ENCODE results near the gene ABCA2.

ABCA2 gene

GRCh38 chr9:136992819-136993369 is 35.1 kb downstream of the ABCA2 start:
- TF ChIP-seq CTCF (conservative IDR thresholded peaks at IDR 0.05; ENCODE audit: low read depth, low read length): no peak

GRCh38 chr9:136991993-136992818 is 35.8 kb downstream of the ABCA2 start, which contains the start of gene PAXX:
PAXX (plus strand) TSS chr9:136992422; CDS start chr9:136992444, 22 bp downstream.
- no peak for TF ChIP-seq CTCF (conservative IDR thresholded peaks at IDR 0.05; ENCODE audit: low read depth, low read length)
- H3K4me3 ChIP-seq (ENCODE audit: low read length): peak within 1 kb of the TSS; percentile 60
- DNase-seq (ENCODE audit: low read depth): peak; percentile 59

More at GRCh38 chr9:136992819-136993369, 35.1 kb downstream of the ABCA2 start:
- DNase-seq (ENCODE audit: low read depth): no peak
- H3K4me3 ChIP-seq (ENCODE audit: low read length): peak overlapping the region; percentile 60

GRCh38 chr9:136990242-136990911 is 37.7 kb downstream of the ABCA2 start:
- no peak for TF ChIP-seq CTCF (conservative IDR thresholded peaks at IDR 0.05; ENCODE audit: low read depth, low read length)
- DNase-seq (ENCODE audit: low read depth): no peak
- no peak overlapping the region for H3K4me3 ChIP-seq (ENCODE audit: low read length)

- no peak overlapping the region for H3K4me3 ChIP-seq (ENCODE audit: low read length)
- no peak for TF ChIP-seq CTCF (conservative IDR thresholded peaks at IDR 0.05; ENCODE audit: low read depth, low read length)
- no peak for DNase-seq (ENCODE audit: low read depth)
Measured at GRCh38 chr9:136988872-136989271, 39.2 kb downstream of the ABCA2 start.

GRCh38 chr9:136985853-136986252 is 42.2 kb downstream of the ABCA2 start:
- H3K4me3 ChIP-seq (ENCODE audit: low read length): no peak overlapping the region
- DNase-seq (ENCODE audit: low read depth): no peak
- no peak for TF ChIP-seq CTCF (conservative IDR thresholded peaks at IDR 0.05; ENCODE audit: low read depth, low read length)

GRCh38 chr9:136985027-136985602 is 42.9 kb downstream of the ABCA2 start:
- H3K4me3 ChIP-seq (ENCODE audit: low read length): no peak overlapping the region
- no peak for DNase-seq (ENCODE audit: low read depth)
- no peak for TF ChIP-seq CTCF (conservative IDR thresholded peaks at IDR 0.05; ENCODE audit: low read depth, low read length)
